H9 (cell line): ENCODE results near the gene HES4. TPM values are rescaled to one million over a fixed set of nuclear protein-coding genes. Genes with fewer than 3 reads are reported as not detected.

ENCODE experiments used
- DNase-seq: peaks from one replicate; pipeline ENCODE4 v3.0.0-alpha.2; 2017
- H2AFZ ChIP-seq: one replicate; pipeline ENCODE4 v1.6.1; 2013; ENCODE audit warnings: mild to moderate bottlenecking, low read length, control low read depth, moderate library complexity
- H2AK5ac ChIP-seq: 2 replicates; pipeline ENCODE4 v1.6.1; 2013; ENCODE audit warnings: low read length, control low read depth, mixed read lengths; ENCODE audit not compliant: insufficient read length
- H2BK120ac ChIP-seq: one replicate; pipeline ENCODE4 v1.6.1; 2013; ENCODE audit warnings: low read depth, mild to moderate bottlenecking, low read length, control low read depth, inconsistent platforms; ENCODE audit not compliant: poor library complexity, severe bottlenecking
- H2BK12ac ChIP-seq: 2 replicates; pipeline ENCODE4 v1.6.1; 2013; ENCODE audit warnings: low read length, control low read depth, mixed read lengths, low read depth; ENCODE audit not compliant: insufficient read length
- H2BK15ac ChIP-seq: 2 replicates; pipeline ENCODE4 v1.6.1; 2013; ENCODE audit warnings: low read depth, low read length, control low read depth
- H2BK20ac ChIP-seq: one replicate; pipeline ENCODE4 v1.6.1; 2013; ENCODE audit warnings: low read depth, mild to moderate bottlenecking, low read length, control low read depth, inconsistent platforms; ENCODE audit not compliant: poor library complexity, severe bottlenecking
- H2BK5ac ChIP-seq: 2 replicates; pipeline ENCODE4 v1.6.1; 2013; ENCODE audit warnings: low read length, control low read depth, mixed read lengths; ENCODE audit not compliant: insufficient read length
- H3K14ac ChIP-seq: 2 replicates; pipeline ENCODE4 v1.6.1; 2013; ENCODE audit warnings: low read length, control low read depth; ENCODE audit not compliant: insufficient read depth
- H3K18ac ChIP-seq: 2 replicates; pipeline ENCODE4 v1.6.1; 2013; ENCODE audit warnings: low read depth, mild to moderate bottlenecking, mixed read lengths, low read length, control low read depth; ENCODE audit not compliant: insufficient read length
- H3K23ac ChIP-seq: 2 replicates; pipeline ENCODE4 v1.6.1; 2013; ENCODE audit warnings: low read length, control low read depth, mixed read lengths, low read depth; ENCODE audit not compliant: insufficient read length
- H3K23me2 ChIP-seq: 2 replicates; pipeline ENCODE4 v1.6.1; 2013; ENCODE audit warnings: low read depth, mild to moderate bottlenecking, mixed read lengths, low read length, control low read depth; ENCODE audit not compliant: insufficient read length, poor library complexity, severe bottlenecking
- H3K27ac ChIP-seq: 2 replicates; pipeline ENCODE4 v1.5.1; 2013; ENCODE audit warnings: low read length, control low read depth, mixed read lengths, low read depth; ENCODE audit not compliant: insufficient read length
- H3K27me3 ChIP-seq: 2 replicates; pipeline ENCODE4 v1.6.1; 2013; ENCODE audit warnings: low read length, control low read depth, inconsistent platforms; ENCODE audit not compliant: insufficient read depth
- H3K4ac ChIP-seq: 2 replicates; pipeline ENCODE4 v1.6.1; 2013; ENCODE audit warnings: low read depth, mild to moderate bottlenecking, control low read depth, inconsistent platforms, low read length, moderate library complexity
- H3K4me1 ChIP-seq: 2 replicates; pipeline ENCODE4 v1.6.1; 2013; ENCODE audit warnings: low read length, control low read depth, inconsistent platforms; ENCODE audit not compliant: insufficient read depth
- H3K4me2 ChIP-seq: 2 replicates; pipeline ENCODE4 v1.6.1; 2013; ENCODE audit warnings: low read length, control low read depth, mixed read lengths; ENCODE audit not compliant: insufficient read length, insufficient read depth
- H3K56ac ChIP-seq: 2 replicates; pipeline ENCODE4 v1.6.1; 2013; ENCODE audit warnings: low read depth, mild to moderate bottlenecking, mixed read lengths, low read length, control low read depth; ENCODE audit not compliant: insufficient read length
- H3K79me1 ChIP-seq: 2 replicates; pipeline ENCODE4 v1.6.1; 2013; ENCODE audit warnings: low read depth, mild to moderate bottlenecking, moderate library complexity, low read length, control low read depth, inconsistent platforms; ENCODE audit not compliant: insufficient read depth, poor library complexity, severe bottlenecking
- H3K79me2 ChIP-seq: 2 replicates; pipeline ENCODE4 v1.6.1; 2013; ENCODE audit warnings: low read length, control low read depth, inconsistent platforms; ENCODE audit not compliant: insufficient read depth
- H3K9ac ChIP-seq: 2 replicates; pipeline ENCODE4 v1.6.1; 2013; ENCODE audit warnings: low read length, control low read depth, mixed read lengths; ENCODE audit not compliant: insufficient read length; ENCODE audit errors: extremely low read depth
- H3K9me3 ChIP-seq: one replicate; pipeline ENCODE4 v1.6.1; 2013; ENCODE audit warnings: low read depth, low read length, inconsistent platforms; ENCODE audit not compliant: control insufficient read depth
- H3T11ph ChIP-seq: one replicate; pipeline ENCODE4 v1.6.1; 2013; ENCODE audit warnings: mild to moderate bottlenecking, low read length, control low read depth, inconsistent platforms
- H4K20me1 ChIP-seq: one replicate; pipeline ENCODE4 v1.6.1; 2013; ENCODE audit not compliant: control insufficient read depth, insufficient read length, insufficient read depth
- H4K5ac ChIP-seq: 2 replicates; pipeline ENCODE4 v1.6.1; 2013; ENCODE audit warnings: low read depth, mild to moderate bottlenecking, mixed read lengths, low read length, control low read depth; ENCODE audit not compliant: insufficient read length
- H4K8ac ChIP-seq: replicated peaks from 2 replicates; pipeline ENCODE4 v1.6.1; 2013; ENCODE audit warnings: low read length, control low read depth, mixed read lengths, low read depth; ENCODE audit not compliant: insufficient read length
- H4K91ac ChIP-seq: 2 replicates; pipeline ENCODE4 v1.6.1; 2013; ENCODE audit warnings: low read depth, mild to moderate bottlenecking, moderate library complexity, mixed read lengths, low read length, control low read depth; ENCODE audit not compliant: insufficient read length
- H3K27ac Mint-ChIP-seq, 3 experiments: 2 replicates in 2 of 3; 3 replicates in 1 of 3; pipeline ENCODE4 v1.8.0; 2020 to 2021; ENCODE audit warnings: mixed read lengths in 3 of 3, mild to moderate bottlenecking in 1 of 3, moderate library complexity in 1 of 3
- H3K27me3 Mint-ChIP-seq: 2 replicates; pipeline ENCODE4 v1.8.0; 2021; ENCODE audit warnings: low read depth, mild to moderate bottlenecking, moderate library complexity, mixed read lengths
- H3K36me3 Mint-ChIP-seq, 3 experiments: 2 replicates in 2 of 3; 3 replicates in 1 of 3; pipeline ENCODE4 v1.8.0; 2020 to 2021; ENCODE audit warnings: low read depth in 3 of 3, mixed read lengths in 3 of 3; ENCODE audit not compliant: insufficient read depth in 1 of 3
- H3K4me1 Mint-ChIP-seq, 2 experiments: 2 replicates each; pipeline ENCODE4 v1.8.0; 2020; ENCODE audit warnings: mixed read lengths in 2 of 2
- H3K4me3 Mint-ChIP-seq, 2 experiments: 2 replicates in 1 of 2; 3 replicates in 1 of 2; pipeline ENCODE4 v1.8.0; 2020 to 2021; ENCODE audit warnings: mild to moderate bottlenecking in 2 of 2, mixed read lengths in 2 of 2, moderate library complexity in 1 of 2
- H3K9me3 Mint-ChIP-seq, 2 experiments: 2 replicates in 1 of 2; 3 replicates in 1 of 2; pipeline ENCODE4 v1.8.0; 2020; ENCODE audit warnings: mild to moderate bottlenecking in 2 of 2, mixed read lengths in 2 of 2, moderate library complexity in 1 of 2
- CTCF ChIP-seq: fragments of 200-600 bp; sonication (generic); conservative IDR thresholded peaks from 3 replicates; pipeline ENCODE4 v1.8.0; 2021; ENCODE audit warnings: antibody characterized with exemption, mild to moderate bottlenecking
- WGBS: extraction: QIAGEN DNeasy Blood & Tissue Kit; methylation state at CpG from one replicate; pipeline ENCODE4 v1.1.7; 2013; ENCODE audit warnings: missing lambda C conversion rate, low lambda C conversion rate, mixed read lengths; ENCODE audit not compliant: insufficient read length; ENCODE audit errors: extremely low coverage; 5-methylcytosine and 5-hydroxymethylcytosine counted together
- total RNA-seq: library from RNA; stranded (reverse); gene quantifications from 2 replicates; pipeline ENCODE4 v1.2.1, GENCODE V29; 2021

HES4 gene
- total RNA-seq, 1 experiment from 2014 or later: 4.0 TPM

- Histone ChIP-seq H2BK5ac (no peak overlapping the region), H4K20me1 (peaks cover 3% of the 10 kb centered on the region), H3K23ac (no peak overlapping the region), H2BK15ac (no peak overlapping the region), H3K79me1 (no peaks in the 10 kb centered on the region), H2AK5ac (no peak overlapping the region), H4K91ac (no peak overlapping the region), H3K56ac (no peak overlapping the region), H3K18ac (no peak overlapping the region), H3K14ac (no peak overlapping the region), H2BK120ac (no peak overlapping the region), H2AFZ (no peak overlapping the region), H3K4me1 (no peaks in the 10 kb centered on the region), H2BK20ac (no peak overlapping the region), H3K23me2 (peaks cover 4% of the 10 kb centered on the region), H3K4ac (no peak overlapping the region), H3K9ac (no peak overlapping the region), H3K9me3 (no peaks in the 10 kb centered on the region), H2BK12ac (no peak overlapping the region), H4K8ac (no peak overlapping the region), H3K27me3 (no peaks in the 10 kb centered on the region; the same call in 1 of the 2 replicates), H3K27ac (no peak overlapping the region), H3K79me2 (no peaks in the 10 kb centered on the region), H4K5ac (no peak overlapping the region), H3T11ph (no peak overlapping the region), H3K4me2 (no peak overlapping the region)
- no peak for TF ChIP-seq CTCF
- WGBS: no CpG with 5 or more reads among the region's 25 CpGs
- no peak overlapping the region for H3K27ac Mint-ChIP-seq
- no peaks in the 10 kb centered on the region; a peak in 1 of 5 replicates for H3K9me3 Mint-ChIP-seq
- H3K36me3 Mint-ChIP-seq: peaks cover 7 to 41% (median 39%) of the 10 kb centered on the region in 3 experiments
- DNase-seq: no peak
- peaks cover 7 to 15% of the 10 kb centered on the region in 2 experiments for H3K4me1 Mint-ChIP-seq
- H3K4me3 Mint-ChIP-seq: no peak overlapping the region
- H3K27me3 Mint-ChIP-seq: peaks cover 34% of the 10 kb centered on the region
These were observed 42.0 kb upstream of the HES4 start for GRCh38 chr1:1041873-1042272.
